HT-29 (cell line): ENCODE data around the gene NNT. TPM values are rescaled to one million over a fixed set of nuclear protein-coding genes. Genes with fewer than 3 reads are reported as not detected.
"Not testable (repeated sequence)": the region's sequence is repeated elsewhere in the genome, so short reads cannot be mapped to it uniquely, and the experiment has no call there.

Experiments
- DNase-seq: peaks from one replicate; pipeline ENCODE4 v3.0.0-alpha.2; 2015; ENCODE audit warnings: low spot score
- total RNA-seq: library from RNA; depleted of rRNA; stranded (reverse); fragments of >200 nt; shearing (Covaris generic); gene quantifications from 2 replicates; pipeline ENCODE4 v1.2.3, GENCODE V29; 2014

Gene NNT
- total RNA-seq, 1 experiment from 2014 or later: 21.0 TPM

DNA sequence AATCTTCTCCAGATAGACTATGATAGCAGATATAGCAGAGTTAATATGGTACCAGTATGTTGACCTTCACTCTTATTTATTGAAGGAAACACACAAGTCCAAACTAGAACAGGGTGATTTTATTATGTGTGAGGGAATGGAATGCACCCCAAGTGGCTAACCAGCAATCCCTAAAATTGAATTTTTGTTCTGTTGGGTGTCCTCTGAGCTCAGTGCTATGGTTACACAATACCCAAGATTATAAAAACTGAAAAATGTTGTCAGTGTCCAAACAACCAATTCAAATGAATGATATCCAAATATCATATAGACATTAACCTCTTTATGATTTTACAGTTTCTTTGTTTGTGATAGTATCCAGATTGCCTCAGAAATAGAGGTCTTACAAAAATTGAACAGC, 60.9 kb downstream of the NNT start:
- DNase-seq: no peak

GRCh38 chr5:43664501-43665040, 61.6 kb downstream of the NNT start:
- no peak for DNase-seq

- not testable (repeated sequence) for DNase-seq
Measured at GRCh38 chr5:43665749-43666148, 62.8 kb downstream of the NNT start.

DNA sequence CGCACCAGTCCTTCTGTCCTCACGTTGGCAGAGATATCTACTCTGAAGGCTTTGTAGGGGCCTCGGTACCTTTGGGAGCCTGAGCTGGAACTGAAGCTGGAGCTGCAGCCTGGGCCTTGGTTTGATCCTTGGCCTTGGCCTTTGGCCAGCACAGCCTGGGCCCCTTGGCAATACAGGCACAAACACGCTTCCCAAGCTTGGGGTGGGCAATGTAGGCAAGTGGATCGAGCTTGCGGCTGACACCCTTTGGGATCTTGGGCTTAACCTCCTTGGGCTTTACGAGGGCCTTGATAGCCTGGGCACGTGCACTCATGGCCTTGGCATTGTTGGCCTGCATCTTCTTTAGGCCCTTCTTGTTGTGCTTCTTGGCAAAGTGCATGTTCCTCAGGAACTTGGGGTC, 63.7 kb downstream of the NNT start:
- not testable (repeated sequence) for DNase-seq

DNA sequence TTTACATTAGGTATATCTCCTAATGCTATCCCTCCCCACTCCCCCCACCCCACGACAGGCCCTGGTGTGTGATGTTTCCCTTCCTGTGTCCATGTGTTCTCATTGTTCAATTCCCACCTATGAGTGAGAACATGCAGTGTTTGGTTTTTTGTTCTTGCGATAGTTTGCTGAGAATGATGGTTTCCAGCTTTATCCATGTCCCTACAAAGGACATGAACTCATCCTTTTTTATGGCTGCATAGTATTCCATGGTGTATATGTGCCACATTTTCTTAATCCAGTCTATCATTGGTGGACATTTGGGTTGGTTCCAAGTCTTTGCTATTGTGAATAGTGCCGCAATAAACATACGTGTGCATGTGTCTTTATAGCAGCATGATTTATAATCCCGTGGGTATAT, 64.4 kb downstream of the NNT start:
- DNase-seq: not testable (repeated sequence)

GRCh38 chr5:43674536-43674935, 71.6 kb downstream of the NNT start:
- DNase-seq: no peak

- no peak for DNase-seq
Measured at GRCh38 chr5:43675357-43675756, 72.4 kb downstream of the NNT start.

DNA sequence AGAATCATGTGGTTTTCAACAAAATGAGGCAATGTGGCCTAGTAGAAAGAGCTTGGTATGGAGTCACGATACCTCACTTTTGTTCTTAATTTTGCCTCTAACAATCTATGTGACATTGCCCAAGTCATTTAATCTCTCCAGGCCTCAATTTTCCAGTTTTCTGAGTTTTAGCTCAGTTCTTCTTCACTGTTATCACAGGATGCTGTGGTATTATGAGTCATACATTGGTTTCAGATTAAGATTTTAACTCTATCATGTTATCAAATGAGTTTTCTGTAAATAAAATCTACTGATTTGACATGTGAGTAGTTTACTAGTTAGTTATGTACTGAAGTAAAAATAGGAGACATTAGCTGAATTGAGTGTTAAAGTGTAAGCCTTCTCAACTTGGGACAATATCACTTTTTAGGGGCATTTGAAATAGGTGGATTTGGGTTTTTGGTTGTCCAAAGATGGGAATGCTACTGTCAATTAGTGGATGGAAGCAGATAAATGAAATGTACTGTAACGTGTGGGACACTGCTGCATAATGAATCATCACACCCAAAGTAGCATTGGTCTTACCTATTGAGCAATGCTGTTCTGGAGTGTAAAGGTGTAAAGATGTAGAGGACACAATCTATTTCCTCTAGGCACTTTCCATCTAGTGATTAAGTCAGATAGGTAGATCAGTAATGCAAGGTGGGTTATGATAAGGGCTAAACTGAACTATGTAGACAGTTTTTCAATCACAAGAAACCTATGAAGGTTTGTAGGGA, 73.3 kb downstream of the NNT start:
- no peak for DNase-seq

- no peak for DNase-seq
Measured at GRCh38 chr5:43677253-43677652, 74.3 kb downstream of the NNT start.

GRCh38 chr5:43679214-43679613, 76.2 kb downstream of the NNT start:
- DNase-seq: no peak

DNA sequence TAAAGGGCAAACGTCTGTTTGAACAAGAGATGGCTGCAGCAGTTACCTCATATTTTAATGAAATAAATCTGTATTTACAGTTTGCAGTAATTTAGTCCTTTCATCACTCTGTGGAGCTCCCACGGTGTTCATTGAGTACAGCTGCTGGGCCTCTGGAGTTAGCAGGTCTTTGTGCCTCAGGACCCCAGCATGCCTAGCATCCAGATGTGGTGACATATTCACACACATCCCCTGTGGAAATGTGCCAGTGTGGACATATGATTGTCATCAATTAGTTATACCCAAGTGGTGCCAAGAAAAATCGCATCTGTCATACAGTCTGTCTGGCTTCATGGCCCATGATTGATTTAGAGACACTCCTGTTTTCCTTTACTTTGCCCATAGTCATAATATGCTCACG, 77.3 kb downstream of the NNT start:
- no peak for DNase-seq

- DNase-seq: no peak
Measured at GRCh38 chr5:43683884-43684471, 81.0 kb downstream of the NNT start.

DNA sequence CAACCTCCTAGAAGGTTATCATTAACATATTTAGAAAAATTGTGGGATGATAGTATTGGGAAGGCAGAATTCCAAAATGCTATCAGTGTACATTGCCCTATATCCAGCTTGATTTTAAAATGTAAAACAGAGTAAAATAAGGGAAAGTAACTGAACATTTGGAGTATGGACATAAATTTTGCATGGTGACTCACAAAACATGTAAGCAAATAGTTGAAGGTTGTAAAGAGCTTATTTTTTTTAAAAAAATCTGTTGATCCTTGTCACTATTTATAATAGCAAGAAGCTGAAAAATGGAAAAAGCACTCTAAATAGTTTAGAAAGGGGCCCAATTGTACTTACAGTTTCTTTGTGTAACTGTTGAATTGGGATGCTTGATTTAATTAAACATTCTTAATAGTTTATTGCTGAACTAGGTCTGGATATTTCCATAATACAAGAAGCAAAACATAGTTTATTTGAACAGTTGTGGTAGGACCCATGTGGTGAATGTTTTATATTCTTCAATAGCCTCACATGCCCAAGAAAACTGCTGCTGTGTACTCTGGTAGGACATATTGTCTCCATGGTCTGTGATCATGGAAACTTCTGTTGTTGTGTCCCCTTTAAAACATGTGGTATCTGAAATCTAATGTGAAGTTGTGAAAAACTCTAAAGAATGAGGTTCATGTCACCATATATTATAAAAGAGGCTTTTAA, 82.4 kb downstream of the NNT start:
- no peak for DNase-seq

DNA sequence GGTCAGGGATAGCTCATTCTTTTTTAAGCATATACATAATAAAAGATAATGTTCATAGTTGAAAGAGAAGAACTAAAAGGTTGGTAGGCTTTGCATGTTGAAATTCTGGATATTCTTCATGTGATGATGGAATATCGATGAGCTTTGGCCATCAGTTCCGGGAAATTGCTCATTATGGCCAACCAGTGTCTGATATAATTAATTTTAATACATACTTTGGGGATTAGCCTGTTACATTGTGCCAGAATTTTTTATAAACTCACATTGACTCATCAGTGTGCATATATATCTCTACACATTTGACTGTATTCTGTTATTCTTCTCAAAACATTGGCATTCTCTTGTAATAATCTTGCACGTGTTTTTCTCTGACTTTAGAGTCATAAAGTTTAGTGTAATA, 84.3 kb downstream of the NNT start:
- DNase-seq: no peak

- no peak for DNase-seq
Measured at GRCh38 chr5:43691275-43691674, 88.3 kb downstream of the NNT start.

DNA sequence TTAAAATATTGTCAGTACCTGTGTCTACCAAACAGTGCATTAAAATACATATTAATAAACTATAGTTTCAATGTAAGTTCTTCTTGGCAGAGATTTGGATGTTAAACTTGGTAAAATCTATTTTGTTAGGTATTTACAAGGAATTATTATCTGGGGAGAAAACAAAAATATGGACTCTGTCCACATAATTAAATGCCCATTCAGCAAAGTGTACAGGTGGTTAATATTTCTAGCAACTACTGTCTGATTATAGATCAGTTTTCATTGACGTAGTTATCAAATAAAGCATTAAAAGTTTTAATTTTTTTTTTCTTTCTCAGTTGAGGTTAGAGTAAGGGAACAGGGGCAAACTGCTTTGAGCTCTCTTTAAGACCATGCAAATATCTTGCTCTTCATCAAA, 88.9 kb downstream of the NNT start:
- no peak for DNase-seq

GRCh38 chr5:43693411-43693810, 90.4 kb downstream of the NNT start:
- DNase-seq: no peak

- DNase-seq: no peak
Measured at GRCh38 chr5:43694027-43694426, 91.0 kb downstream of the NNT start.

DNA sequence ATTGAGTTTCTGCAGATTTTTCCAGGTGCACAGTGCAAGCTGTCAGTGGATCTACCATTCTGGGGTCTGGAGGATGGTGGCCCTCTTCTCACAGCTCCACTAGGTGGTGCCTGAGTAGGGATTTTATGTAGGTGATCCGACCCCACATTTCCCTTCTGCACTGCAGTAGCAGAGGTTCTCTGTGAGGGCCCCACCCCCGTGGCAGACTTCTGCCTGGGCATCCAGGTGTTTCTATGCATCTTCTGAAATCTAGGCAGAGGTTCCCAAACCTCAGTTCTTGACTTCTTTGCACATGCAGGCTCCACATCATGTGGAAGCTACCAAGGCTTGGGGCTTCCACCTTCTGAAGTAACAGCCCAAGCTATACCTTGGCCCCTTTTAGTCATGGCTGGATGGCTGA, 93.5 kb downstream of the NNT start:
- DNase-seq: not testable (repeated sequence)

DNA sequence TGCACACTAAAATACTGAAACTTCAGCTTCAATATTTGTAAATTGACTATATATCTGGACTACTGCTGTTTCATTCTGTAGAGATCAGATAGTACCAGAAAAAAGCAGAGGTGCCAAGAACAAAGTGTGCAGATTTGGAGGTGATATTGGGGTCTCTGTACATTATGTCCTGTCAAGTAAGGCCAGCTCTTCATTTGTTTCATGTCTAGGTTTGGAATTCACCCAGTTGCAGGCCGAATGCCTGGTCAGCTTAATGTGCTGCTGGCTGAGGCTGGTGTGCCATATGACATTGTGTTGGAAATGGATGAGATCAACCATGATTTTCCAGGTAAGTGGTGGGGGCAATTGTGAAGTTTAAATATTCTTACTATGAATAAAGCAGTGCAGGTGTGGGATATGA, 96.9 kb downstream of the NNT start:
- DNase-seq: no peak

- no peak for DNase-seq
Measured at GRCh38 chr5:43700601-43701000, 97.6 kb downstream of the NNT start.

DNA sequence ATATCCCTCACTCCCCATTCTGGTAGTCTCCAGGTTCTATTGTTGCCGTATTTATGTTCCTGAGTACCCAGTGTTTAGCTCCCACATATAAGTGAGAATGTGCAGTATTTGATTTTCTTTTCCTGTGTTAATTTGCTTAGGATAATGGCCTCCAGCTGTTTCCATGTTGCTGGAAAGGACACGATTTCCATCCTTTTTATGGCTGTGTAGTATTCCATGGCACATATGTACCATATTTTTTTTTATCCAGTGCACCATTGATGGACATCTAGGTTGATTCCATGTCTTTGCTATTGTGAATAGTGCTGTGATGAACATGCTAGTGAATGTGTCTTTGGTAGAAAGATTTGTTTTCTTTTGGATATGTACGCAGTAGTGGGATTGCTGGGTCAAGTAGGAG, 98.2 kb downstream of the NNT start:
- no peak for DNase-seq

- no peak for DNase-seq
Measured at GRCh38 chr5:43702293-43702692, 99.3 kb downstream of the NNT start.
